Right lobe of liver (tissue), 4 donors: ENCODE measurements around the gene SLC10A7.

Source experiments
- CTCF ChIP-seq, 4 donors: fragments of 200-600 bp in 3 of 4; fragments of 450-650 bp in 1 of 4; IDR thresholded peaks; one replicate each; pipeline versions ENCODE4 v1.5.1 to v1.8.0; 2016 to 2022; ENCODE audit warnings: antibody characterized with exemption in 4 of 4, mild to moderate bottlenecking in 2 of 4
- POLR2A ChIP-seq: fragments of 450-650 bp; IDR thresholded peaks from one replicate; pipeline ENCODE4 v1.6.1; 2017; ENCODE audit warnings: antibody characterized with exemption, mild to moderate bottlenecking
- donor health status: DM: no; HTN: no; CAD: no.
- donor health status: DM: no; HTN: no; CAD: no.
- donor health status: DM: no; HTN: yes; CAD: no.

DNA sequence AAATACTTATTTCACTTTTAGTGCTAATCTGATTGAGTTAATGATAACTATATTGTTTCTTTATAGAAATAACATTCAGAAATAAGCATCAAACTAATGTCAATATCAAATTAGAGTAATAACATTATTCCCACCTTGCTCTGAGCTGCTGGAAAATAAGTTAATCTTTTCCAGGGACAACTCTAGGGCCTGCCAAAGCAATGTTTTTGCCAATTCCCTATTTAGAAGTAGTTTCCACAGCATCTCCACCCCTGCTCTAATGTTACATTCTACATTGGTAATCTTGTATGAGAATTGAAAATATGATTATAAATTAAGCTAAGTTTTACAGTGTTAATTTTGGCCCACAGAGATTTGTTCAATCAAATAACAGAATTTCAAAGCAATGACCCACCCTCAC, 239.1 kb downstream of the SLC10A7 start:
- no peak for TF ChIP-seq CTCF (IDR thresholded peaks at IDR 0.05)
- TF ChIP-seq POLR2A, result no peak
